WTC11 (cell line): ENCODE results near the gene BMP6. TPM values are rescaled to one million over a fixed set of nuclear protein-coding genes. Genes with fewer than 3 reads are reported as not detected.

Experiments
- ATAC-seq: fragments of 200-7000 bp; cut with Tn5 transposase; 2 replicates; pipeline ENCODE4 v1.10.0; 2021; ENCODE audit warnings: mild to moderate bottlenecking, moderate library complexity
- CTCF ChIA-PET: fragments of 300-600 bp; sonication (Branson Sonifier 250); formaldehyde crosslinking; loops from one replicate; lab custom pipeline; 2021; ENCODE audit warnings: antibody characterized with exemption; lab: Charles Lee
- POLR2A ChIA-PET: fragments of 350-600 bp; sonication (Branson Sonifier 250); formaldehyde crosslinking; loops from one replicate; lab custom pipeline; 2021; ENCODE audit warnings: antibody characterized with exemption; lab: Charles Lee
- DNase-seq: peaks from one replicate; pipeline ENCODE4 v3.0.0; 2021; ENCODE audit warnings: low spot score
- H3K27ac Mint-ChIP-seq: 2 replicates; pipeline ENCODE4 v1.8.0; 2021; ENCODE audit warnings: mixed read lengths
- H3K27me3 Mint-ChIP-seq: 2 replicates; pipeline ENCODE4 v1.8.0; 2021; ENCODE audit warnings: low read depth, mild to moderate bottlenecking, moderate library complexity, mixed read lengths
- H3K36me3 Mint-ChIP-seq: 2 replicates; pipeline ENCODE4 v1.8.0; 2021; ENCODE audit warnings: mixed read lengths
- H3K4me1 Mint-ChIP-seq: 2 replicates; pipeline ENCODE4 v1.8.0; 2022; ENCODE audit warnings: mixed read lengths
- H3K4me3 Mint-ChIP-seq: 2 replicates; pipeline ENCODE4 v1.8.0; 2021; ENCODE audit warnings: mild to moderate bottlenecking, moderate library complexity, mixed read lengths
- H3K9me3 Mint-ChIP-seq: 2 replicates; pipeline ENCODE4 v1.8.0; 2021; ENCODE audit warnings: mixed read lengths
- ATF1 ChIP-seq: sonication (generic); formaldehyde crosslinking; IDR thresholded peaks from 2 replicates; pipeline ENCODE4 v1.8.1; 2023; ENCODE audit warnings: mild to moderate bottlenecking, moderate library complexity, missing genetic modification reagents
- CREB1 ChIP-seq: sonication (generic); formaldehyde crosslinking; IDR thresholded peaks from 2 replicates; pipeline ENCODE4 v1.8.0; 2023; ENCODE audit warnings: mild to moderate bottlenecking, missing genetic modification reagents
- FOXJ3 ChIP-seq: sonication (generic); formaldehyde crosslinking; IDR thresholded peaks from 2 replicates; pipeline ENCODE4 v1.9.0; 2021; ENCODE audit warnings: missing genetic modification reagents, mild to moderate bottlenecking, borderline replicate concordance
- GRHL2 ChIP-seq: fragments of 250-450 bp; sonication (Bioruptor Pico); IDR thresholded peaks from 2 replicates; pipeline ENCODE4 v1.8.0; 2022; ENCODE audit warnings: mild to moderate bottlenecking, moderate library complexity; ENCODE audit not compliant: insufficient replicate concordance, severe bottlenecking
- MLX ChIP-seq: sonication (generic); formaldehyde crosslinking; IDR thresholded peaks from 2 replicates; pipeline ENCODE4 v1.8.1; 2023; ENCODE audit warnings: mild to moderate bottlenecking, missing genetic modification reagents, moderate library complexity
- MYBL2 ChIP-seq: sonication (generic); formaldehyde crosslinking; IDR thresholded peaks from 2 replicates; pipeline ENCODE4 v1.8.1; 2023; ENCODE audit warnings: mild to moderate bottlenecking, moderate library complexity, missing genetic modification reagents
- NFYB ChIP-seq: sonication (generic); formaldehyde crosslinking; conservative IDR thresholded peaks from 2 replicates; pipeline ENCODE4 v1.8.0; 2022; ENCODE audit warnings: low read depth, missing genetic modification reagents
- NR3C1 ChIP-seq: sonication (generic); formaldehyde crosslinking; conservative IDR thresholded peaks from 2 replicates; pipeline ENCODE4 v1.8.1; 2023; ENCODE audit warnings: low read depth, mild to moderate bottlenecking, missing genetic modification reagents
- PRDM15 ChIP-seq: sonication (generic); formaldehyde crosslinking; IDR thresholded peaks from 2 replicates; pipeline ENCODE4 v1.8.0; 2022; ENCODE audit warnings: missing genetic modification reagents
- SMAD3 ChIP-seq: sonication (generic); formaldehyde crosslinking; IDR thresholded peaks from 2 replicates; pipeline ENCODE4 v1.8.0; 2022; ENCODE audit warnings: missing genetic modification reagents, mild to moderate bottlenecking, borderline replicate concordance
- SMAD4 ChIP-seq: sonication (generic); formaldehyde crosslinking; IDR thresholded peaks from 2 replicates; pipeline ENCODE4 v1.8.0; 2022; ENCODE audit warnings: mild to moderate bottlenecking, missing genetic modification reagents
- SOX15 ChIP-seq: fragments of 250-450 bp; sonication (Bioruptor Pico); IDR thresholded peaks from 2 replicates; pipeline ENCODE4 v1.9.0; 2021; ENCODE audit warnings: mild to moderate bottlenecking
- SP1 ChIP-seq: sonication (generic); formaldehyde crosslinking; conservative IDR thresholded peaks from 2 replicates; pipeline ENCODE4 v1.8.1; 2022; ENCODE audit warnings: missing genetic modification reagents
- TCF7 ChIP-seq: sonication (generic); formaldehyde crosslinking; IDR thresholded peaks from 2 replicates; pipeline ENCODE4 v1.8.0; 2022; ENCODE audit warnings: mild to moderate bottlenecking, low read depth, missing genetic modification reagents, moderate library complexity
- ZNF121 ChIP-seq: sonication (generic); formaldehyde crosslinking; IDR thresholded peaks from 2 replicates; pipeline ENCODE4 v1.8.0; 2023; ENCODE audit warnings: missing genetic modification reagents
- ZNF263 ChIP-seq: sonication (generic); formaldehyde crosslinking; IDR thresholded peaks from 2 replicates; pipeline ENCODE4 v1.8.1; 2022; ENCODE audit warnings: low read depth, mild to moderate bottlenecking, moderate library complexity, missing genetic modification reagents
- ZNF317 ChIP-seq: sonication (generic); formaldehyde crosslinking; IDR thresholded peaks from 2 replicates; pipeline ENCODE4 v1.8.1; 2023; ENCODE audit warnings: low read depth, mild to moderate bottlenecking, moderate library complexity, missing genetic modification reagents, borderline replicate concordance
- total RNA-seq: library from RNA; stranded (reverse); gene quantifications from 3 replicates; pipeline ENCODE4 v1.2.3, GENCODE V29; 2021
- TF ChIP-seq, protein P1 (sequence below): sonication (generic); formaldehyde crosslinking; conservative IDR thresholded peaks from 2 replicates; pipeline ENCODE4 v1.8.1; 2022; ENCODE audit warnings: mild to moderate bottlenecking, missing genetic modification reagents
- TF ChIP-seq, protein P2 (sequence below): sonication (generic); formaldehyde crosslinking; IDR thresholded peaks from 2 replicates; pipeline ENCODE4 v1.8.1; 2023; ENCODE audit warnings: mild to moderate bottlenecking, moderate library complexity, missing genetic modification reagents
- TF ChIP-seq, protein P3 (sequence below): sonication (generic); formaldehyde crosslinking; IDR thresholded peaks from 2 replicates; pipeline ENCODE4 v1.8.1; 2022; ENCODE audit warnings: missing genetic modification reagents, borderline replicate concordance
- TF ChIP-seq, protein P4 (sequence below): sonication (generic); formaldehyde crosslinking; IDR thresholded peaks from 2 replicates; pipeline ENCODE4 v1.8.0; 2022; ENCODE audit warnings: mild to moderate bottlenecking, missing genetic modification reagents
- TF ChIP-seq, protein P5 (sequence below): sonication (generic); formaldehyde crosslinking; IDR thresholded peaks from 2 replicates; pipeline ENCODE4 v1.8.0; 2023; ENCODE audit warnings: mild to moderate bottlenecking, missing genetic modification reagents

The BMP6 gene
- total RNA-seq, 1 experiment from 2014 or later = 1.0 TPM

GRCh38 chr6:7703148-7703680, 22.7 kb upstream of the BMP6 start:
- no peaks in the 10 kb centered on the region for H3K36me3 Mint-ChIP-seq
- TF ChIP-seq, protein P1, sequence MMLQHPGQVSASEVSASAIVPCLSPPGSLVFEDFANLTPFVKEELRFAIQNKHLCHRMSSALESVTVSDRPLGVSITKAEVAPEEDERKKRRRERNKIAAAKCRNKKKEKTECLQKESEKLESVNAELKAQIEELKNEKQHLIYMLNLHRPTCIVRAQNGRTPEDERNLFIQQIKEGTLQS (CRISPR knock-in tag) = no peak
- no peak for TF ChIP-seq PRDM15 (CRISPR knock-in tag)
- TF ChIP-seq, protein P2, sequence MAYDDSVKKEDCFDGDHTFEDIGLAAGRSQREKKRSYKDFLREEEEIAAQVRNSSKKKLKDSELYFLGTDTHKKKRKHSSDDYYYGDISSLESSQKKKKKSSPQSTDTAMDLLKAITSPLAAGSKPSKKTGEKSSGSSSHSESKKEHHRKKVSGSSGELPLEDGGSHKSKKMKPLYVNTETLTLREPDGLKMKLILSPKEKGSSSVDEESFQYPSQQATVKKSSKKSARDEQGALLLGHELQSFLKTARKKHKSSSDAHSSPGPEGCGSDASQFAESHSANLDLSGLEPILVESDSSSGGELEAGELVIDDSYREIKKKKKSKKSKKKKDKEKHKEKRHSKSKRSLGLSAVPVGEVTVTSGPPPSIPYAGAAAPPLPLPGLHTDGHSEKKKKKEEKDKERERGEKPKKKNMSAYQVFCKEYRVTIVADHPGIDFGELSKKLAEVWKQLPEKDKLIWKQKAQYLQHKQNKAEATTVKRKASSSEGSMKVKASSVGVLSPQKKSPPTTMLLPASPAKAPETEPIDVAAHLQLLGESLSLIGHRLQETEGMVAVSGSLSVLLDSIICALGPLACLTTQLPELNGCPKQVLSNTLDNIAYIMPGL (CRISPR knock-in tag) = no peak

GRCh38 chr6:7705483-7705882, 20.4 kb upstream of the BMP6 start:
- POLR2A ChIA-PET = no interaction called here
- Mint-ChIP-seq H3K9me3 (peaks cover 3% of the 10 kb centered on the region), H3K4me3 (no peak overlapping the region), H3K27ac (no peak overlapping the region), H3K27me3 (no peaks in the 10 kb centered on the region), H3K36me3 (no peaks in the 10 kb centered on the region), H3K4me1 (no peaks in the 10 kb centered on the region)
- ATAC-seq (no peak), DNase-seq (no peak)
- CTCF ChIA-PET = no interaction called here
- TF ChIP-seq, protein P3, sequence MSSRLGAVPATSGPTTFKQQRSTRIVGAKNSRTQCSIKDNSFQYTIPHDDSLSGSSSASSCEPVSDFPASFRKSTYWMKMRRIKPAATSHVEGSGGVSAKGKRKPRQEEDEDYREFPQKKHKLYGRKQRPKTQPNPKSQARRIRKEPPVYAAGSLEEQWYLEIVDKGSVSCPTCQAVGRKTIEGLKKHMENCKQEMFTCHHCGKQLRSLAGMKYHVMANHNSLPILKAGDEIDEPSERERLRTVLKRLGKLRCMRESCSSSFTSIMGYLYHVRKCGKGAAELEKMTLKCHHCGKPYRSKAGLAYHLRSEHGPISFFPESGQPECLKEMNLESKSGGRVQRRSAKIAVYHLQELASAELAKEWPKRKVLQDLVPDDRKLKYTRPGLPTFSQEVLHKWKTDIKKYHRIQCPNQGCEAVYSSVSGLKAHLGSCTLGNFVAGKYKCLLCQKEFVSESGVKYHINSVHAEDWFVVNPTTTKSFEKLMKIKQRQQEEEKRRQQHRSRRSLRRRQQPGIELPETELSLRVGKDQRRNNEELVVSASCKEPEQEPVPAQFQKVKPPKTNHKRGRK (CRISPR knock-in tag) = no peak
- TF ChIP-seq MLX (CRISPR knock-in tag) = no peak
- no peak for TF ChIP-seq SMAD3 (CRISPR knock-in tag)
- TF ChIP-seq ZNF121 (CRISPR knock-in tag) = no peak

More at GRCh38 chr6:7703148-7703680, 22.7 kb upstream of the BMP6 start:
- H3K9me3 Mint-ChIP-seq = no peaks in the 10 kb centered on the region
- H3K4me1 Mint-ChIP-seq = peaks cover 7% of the 10 kb centered on the region
- H3K27me3 Mint-ChIP-seq = no peaks in the 10 kb centered on the region
- DNase-seq (no peak), ATAC-seq (no peak)
- H3K4me3 Mint-ChIP-seq = no peak overlapping the region
- no peak overlapping the region for H3K27ac Mint-ChIP-seq
- ChIA-PET CTCF (no interaction called here), POLR2A (no interaction called here)

DNA sequence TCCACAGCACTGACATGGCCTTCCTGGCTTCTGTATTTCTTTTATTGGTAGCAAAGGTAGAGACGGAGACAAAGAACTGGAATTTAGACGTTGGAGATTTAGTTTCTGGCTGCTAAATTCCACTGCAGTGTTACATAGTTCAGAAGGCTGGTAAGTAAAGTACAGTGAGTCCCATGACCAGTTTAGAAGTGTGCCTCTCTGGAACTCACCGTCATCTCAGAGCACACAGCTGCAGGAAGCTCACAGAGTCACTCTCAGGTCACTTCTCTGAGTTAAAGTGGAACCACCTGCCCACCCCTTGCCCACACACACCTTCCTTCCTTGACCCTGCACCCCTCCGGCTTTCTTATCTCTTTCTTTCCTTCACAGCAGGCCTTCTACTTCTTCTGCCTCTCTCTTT, 19.6 kb upstream of the BMP6 start:
- no peaks in the 10 kb centered on the region for H3K27me3 Mint-ChIP-seq
- TF ChIP-seq SMAD4 (CRISPR knock-in tag) = no peak
- TF ChIP-seq TCF7 (CRISPR knock-in tag) = no peak
- no peak for TF ChIP-seq SOX15
- TF ChIP-seq, protein P4, sequence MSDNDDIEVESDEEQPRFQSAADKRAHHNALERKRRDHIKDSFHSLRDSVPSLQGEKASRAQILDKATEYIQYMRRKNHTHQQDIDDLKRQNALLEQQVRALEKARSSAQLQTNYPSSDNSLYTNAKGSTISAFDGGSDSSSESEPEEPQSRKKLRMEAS (CRISPR knock-in tag) = no peak
- TF ChIP-seq, protein P5, sequence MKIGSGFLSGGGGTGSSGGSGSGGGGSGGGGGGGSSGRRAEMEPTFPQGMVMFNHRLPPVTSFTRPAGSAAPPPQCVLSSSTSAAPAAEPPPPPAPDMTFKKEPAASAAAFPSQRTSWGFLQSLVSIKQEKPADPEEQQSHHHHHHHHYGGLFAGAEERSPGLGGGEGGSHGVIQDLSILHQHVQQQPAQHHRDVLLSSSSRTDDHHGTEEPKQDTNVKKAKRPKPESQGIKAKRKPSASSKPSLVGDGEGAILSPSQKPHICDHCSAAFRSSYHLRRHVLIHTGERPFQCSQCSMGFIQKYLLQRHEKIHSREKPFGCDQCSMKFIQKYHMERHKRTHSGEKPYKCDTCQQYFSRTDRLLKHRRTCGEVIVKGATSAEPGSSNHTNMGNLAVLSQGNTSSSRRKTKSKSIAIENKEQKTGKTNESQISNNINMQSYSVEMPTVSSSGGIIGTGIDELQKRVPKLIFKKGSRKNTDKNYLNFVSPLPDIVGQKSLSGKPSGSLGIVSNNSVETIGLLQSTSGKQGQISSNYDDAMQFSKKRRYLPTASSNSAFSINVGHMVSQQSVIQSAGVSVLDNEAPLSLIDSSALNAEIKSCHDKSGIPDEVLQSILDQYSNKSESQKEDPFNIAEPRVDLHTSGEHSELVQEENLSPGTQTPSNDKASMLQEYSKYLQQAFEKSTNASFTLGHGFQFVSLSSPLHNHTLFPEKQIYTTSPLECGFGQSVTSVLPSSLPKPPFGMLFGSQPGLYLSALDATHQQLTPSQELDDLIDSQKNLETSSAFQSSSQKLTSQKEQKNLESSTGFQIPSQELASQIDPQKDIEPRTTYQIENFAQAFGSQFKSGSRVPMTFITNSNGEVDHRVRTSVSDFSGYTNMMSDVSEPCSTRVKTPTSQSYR (CRISPR knock-in tag) = no peak
- TF ChIP-seq ZNF317 (CRISPR knock-in tag) = no peak
- TF ChIP-seq CREB1 (CRISPR knock-in tag) = no peak
- TF ChIP-seq FOXJ3 (CRISPR knock-in tag) = no peak
- TF ChIP-seq SP1 = no peak
- no peak for TF ChIP-seq NFYB
- no peak for TF ChIP-seq GRHL2
- no peak for TF ChIP-seq NR3C1
- TF ChIP-seq MYBL2 (CRISPR knock-in tag) = no peak
- TF ChIP-seq ATF1 = no peak
- TF ChIP-seq ZNF263 = no peak

More for the DNA sequence above, 19.6 kb upstream of the BMP6 start:
- peaks cover 11% of the 10 kb centered on the region for H3K9me3 Mint-ChIP-seq
- H3K27ac Mint-ChIP-seq = no peak overlapping the region
- ChIA-PET CTCF (interaction anchor here (1.1 kb wide), 1 partner anchor 17 kb away, joined by 3 read pairs; no protein-coding TSS in a partner anchor), POLR2A (no interaction called here)
- no peak for DNase-seq
- no peaks in the 10 kb centered on the region for H3K4me1 Mint-ChIP-seq
- no peaks in the 10 kb centered on the region for H3K36me3 Mint-ChIP-seq
- H3K4me3 Mint-ChIP-seq = no peak overlapping the region
- no peak for ATAC-seq
